GM12878 (cell line): ENCODE data around the gene SCYGR5.

Experiments
- CTCF ChIP-seq, 3 experiments: IDR thresholded peaks in 2 of 3; conservative IDR thresholded peaks in 1 of 3; 2 replicates each; pipeline ENCODE4 v1.5.1; 2011; ENCODE audit warnings: low read depth in 3 of 3, low read length in 3 of 3, mild to moderate bottlenecking in 3 of 3, control low read depth in 2 of 3, moderate library complexity in 2 of 3, inconsistent platforms in 1 of 3, mixed read lengths in 1 of 3; ENCODE audit not compliant: control insufficient read depth in 2 of 3, insufficient read depth in 1 of 3; ENCODE audit errors: extremely low read depth in 1 of 3
- EZH2 ChIP-seq: IDR thresholded peaks from 2 replicates; pipeline ENCODE4 v1.6.1; 2012; ENCODE audit warnings: low read depth, mild to moderate bottlenecking, control low read depth, inconsistent platforms, low read length, borderline replicate concordance; ENCODE audit not compliant: control insufficient read depth
- MYC ChIP-seq: IDR thresholded peaks from 2 replicates; pipeline ENCODE4 v1.6.1; 2011; ENCODE audit warnings: mild to moderate bottlenecking, low read length, moderate library complexity, inconsistent platforms; ENCODE audit not compliant: insufficient read depth, insufficient replicate concordance, insufficient read length, severe bottlenecking
- NFXL1 ChIP-seq: fragments of 450-650 bp; IDR thresholded peaks from 2 replicates; pipeline ENCODE4 v1.6.1; 2017; ENCODE audit warnings: antibody characterized with exemption, mild to moderate bottlenecking, borderline replicate concordance
- POLR2A ChIP-seq: IDR thresholded peaks from 2 replicates; pipeline ENCODE4 v1.6.1; 2011; ENCODE audit warnings: low read depth, mild to moderate bottlenecking, low read length
- POLR2AphosphoS2 ChIP-seq: IDR thresholded peaks from 2 replicates; pipeline ENCODE4 v1.6.1; 2011; ENCODE audit warnings: low read depth, mild to moderate bottlenecking, low read length, improper control_type of control experiment, moderate library complexity
- SIN3A ChIP-seq: IDR thresholded peaks from 2 replicates; pipeline ENCODE4 v1.6.1; 2012; ENCODE audit warnings: low read depth, low read length, improper control_type of control experiment
- SMC3 ChIP-seq: IDR thresholded peaks from 2 replicates; pipeline ENCODE4 v1.6.1; 2011; ENCODE audit warnings: low read length, improper control_type of control experiment, borderline replicate concordance
- ZSCAN29 ChIP-seq: fragments of 450-650 bp; IDR thresholded peaks from 2 replicates; pipeline ENCODE4 v1.6.1; 2017; ENCODE audit warnings: mild to moderate bottlenecking, moderate library complexity
- TF ChIP-seq, protein P1 (sequence below): IDR thresholded peaks from 2 replicates; pipeline ENCODE4 v1.6.1; 2011; ENCODE audit warnings: borderline replicate concordance, low read depth, mild to moderate bottlenecking, moderate library complexity, mixed read lengths, low read length; ENCODE audit not compliant: insufficient read depth; ENCODE audit errors: extremely low read length

DNA sequence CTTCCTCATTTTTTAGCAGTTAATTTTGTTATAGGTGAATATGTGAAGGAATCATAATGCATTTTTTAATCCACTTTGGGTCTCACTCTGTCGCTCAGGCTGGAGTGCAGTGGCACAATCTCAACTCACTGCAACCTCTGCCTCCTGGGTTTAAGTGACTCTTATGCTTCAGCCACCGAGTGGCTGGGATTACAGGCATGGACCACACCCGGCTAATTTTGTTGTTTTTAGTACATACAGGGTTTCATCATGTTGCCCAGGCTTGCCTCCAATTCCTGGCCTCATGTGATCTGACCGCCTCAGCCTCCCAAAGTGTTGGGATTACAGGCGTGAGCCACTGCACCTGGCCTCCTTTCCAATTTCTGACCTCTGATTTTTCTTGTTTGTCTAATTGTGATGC, 17.7 kb downstream of the SCYGR5 start:
- TF ChIP-seq POLR2AphosphoS2 (no peak), CTCF (IDR thresholded peaks at IDR 0.05 in 2 of 3, conservative IDR thresholded peaks at IDR 0.05 in 1 of 3; ENCODE audit: control insufficient read depth in 2 of 3, extremely low read depth in 1 of 3, insufficient read depth in 1 of 3, low read depth in 3 of 3, low read length in 3 of 3) (no peak), ZSCAN29 (no peak), NFXL1 (no peak), EZH2 (no peak), SMC3 (no peak), POLR2A (no peak), SIN3A (no peak), MYC (no peak)
- TF ChIP-seq, protein P1, sequence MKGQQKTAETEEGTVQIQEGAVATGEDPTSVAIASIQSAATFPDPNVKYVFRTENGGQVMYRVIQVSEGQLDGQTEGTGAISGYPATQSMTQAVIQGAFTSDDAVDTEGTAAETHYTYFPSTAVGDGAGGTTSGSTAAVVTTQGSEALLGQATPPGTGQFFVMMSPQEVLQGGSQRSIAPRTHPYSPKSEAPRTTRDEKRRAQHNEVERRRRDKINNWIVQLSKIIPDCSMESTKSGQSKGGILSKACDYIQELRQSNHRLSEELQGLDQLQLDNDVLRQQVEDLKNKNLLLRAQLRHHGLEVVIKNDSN: no peak
